GM23338 (cell line): ENCODE data around the gene ZNF587B. TPM values are rescaled to one million over a fixed set of nuclear protein-coding genes. Genes with fewer than 3 reads are reported as not detected.

Source experiments
- ATAC-seq: fragments of 200-7000 bp; cut with Tn5 transposase; 3 replicates; pipeline ENCODE4 v1.9.1; 2020
- DNase-seq: peaks from one replicate; pipeline ENCODE4 v3.0.0-alpha.2; 2015; ENCODE audit warnings: low spot score
- H2AFZ ChIP-seq: fragments of 200-600 bp; sonication (generic); 2 replicates; pipeline ENCODE4 v1.8.0; 2016; ENCODE audit warnings: antibody characterized with exemption, mild to moderate bottlenecking, moderate library complexity
- H3F3A ChIP-seq: fragments of 200-600 bp; sonication (generic); replicated peaks from 2 replicates; pipeline ENCODE4 v1.8.0; 2017; ENCODE audit warnings: antibody characterized with exemption, mixed run types, low read depth
- H3K27ac ChIP-seq: fragments of 200-600 bp; sonication (generic); 2 replicates; pipeline ENCODE4 v1.6.1; 2016; ENCODE audit warnings: low read depth
- H3K27me3 ChIP-seq: fragments of 200-600 bp; sonication (generic); 2 replicates; pipeline ENCODE4 v1.8.0; 2016; ENCODE audit warnings: mild to moderate bottlenecking, mixed run types, moderate library complexity; ENCODE audit not compliant: insufficient read depth
- H3K36me3 ChIP-seq: fragments of 200-600 bp; sonication (generic); 2 replicates; pipeline ENCODE4 v1.8.0; 2016; ENCODE audit warnings: mild to moderate bottlenecking; ENCODE audit not compliant: insufficient read depth
- H3K4me1 ChIP-seq: fragments of 200-600 bp; sonication (generic); 2 replicates; pipeline ENCODE4 v1.8.0; 2016; ENCODE audit warnings: mild to moderate bottlenecking, moderate library complexity; ENCODE audit not compliant: insufficient read depth
- H3K4me2 ChIP-seq: fragments of 200-600 bp; sonication (generic); 2 replicates; pipeline ENCODE4 v1.7.1; 2017; ENCODE audit warnings: mixed run types
- H3K4me3 ChIP-seq: fragments of 200-600 bp; sonication (generic); 2 replicates; pipeline ENCODE4 v1.6.1; 2016; ENCODE audit warnings: mixed run types
- H3K79me2 ChIP-seq: fragments of 200-600 bp; sonication (generic); replicated peaks from 2 replicates; pipeline ENCODE4 v1.8.0; 2017; ENCODE audit warnings: mild to moderate bottlenecking; ENCODE audit not compliant: insufficient read depth
- H3K9me2 ChIP-seq: fragments of 200-600 bp; sonication (generic); 2 replicates; pipeline ENCODE4 v1.8.0; 2017; ENCODE audit not compliant: insufficient read depth
- H4K20me1 ChIP-seq: fragments of 200-600 bp; sonication (generic); replicated peaks from 2 replicates; pipeline ENCODE4 v1.8.0; 2017; ENCODE audit warnings: mild to moderate bottlenecking; ENCODE audit not compliant: insufficient read depth
- H3K27ac Mint-ChIP-seq: 2 replicates; pipeline ENCODE4 v1.8.0; 2020; ENCODE audit warnings: inconsistent platforms, mild to moderate bottlenecking, moderate library complexity, mixed read lengths
- H3K27me3 Mint-ChIP-seq: 3 replicates; pipeline ENCODE4 v1.8.0; 2022; ENCODE audit warnings: low read depth, mild to moderate bottlenecking, moderate library complexity, mixed read lengths, inconsistent platforms; ENCODE audit not compliant: insufficient read depth, poor library complexity
- H3K36me3 Mint-ChIP-seq: 3 replicates; pipeline ENCODE4 v1.8.0; 2021; ENCODE audit warnings: low read depth, mild to moderate bottlenecking, inconsistent platforms, moderate library complexity, mixed read lengths
- H3K4me1 Mint-ChIP-seq: 3 replicates; pipeline ENCODE4 v1.8.0; 2020; ENCODE audit warnings: mild to moderate bottlenecking, inconsistent platforms, mixed read lengths
- H3K4me3 Mint-ChIP-seq: 3 replicates; pipeline ENCODE4 v1.8.0; 2021; ENCODE audit warnings: moderate library complexity, mild to moderate bottlenecking, inconsistent platforms, mixed read lengths
- H3K9me3 Mint-ChIP-seq: 3 replicates; pipeline ENCODE4 v1.8.0; 2020; ENCODE audit warnings: moderate library complexity, mild to moderate bottlenecking, inconsistent platforms, mixed read lengths
- CREB1 ChIP-seq: fragments of 250-450 bp; sonication (Bioruptor Pico); IDR thresholded peaks from 2 replicates; pipeline ENCODE4 v1.5.0; 2020; ENCODE audit warnings: low read depth, mild to moderate bottlenecking, moderate library complexity
- EZH2phosphoT487 ChIP-seq: fragments of 200-600 bp; sonication (generic); IDR thresholded peaks from one replicate; pipeline ENCODE4 v1.8.1; 2018; ENCODE audit warnings: antibody characterized with exemption; ENCODE audit not compliant: unreplicated experiment
- NANOG ChIP-seq: IDR thresholded peaks from 2 replicates; pipeline ENCODE4 v1.6.1; 2016; ENCODE audit warnings: antibody characterized with exemption, borderline replicate concordance
- STAT1 ChIP-seq: IDR thresholded peaks from one replicate; pipeline ENCODE4 v1.6.1; 2016; ENCODE audit warnings: antibody characterized with exemption; ENCODE audit not compliant: unreplicated experiment
- ZNF114 ChIP-seq: fragments of 250-450 bp; sonication (Bioruptor Pico); IDR thresholded peaks from 2 replicates; pipeline ENCODE4 v1.5.0; 2020; ENCODE audit warnings: mild to moderate bottlenecking, moderate library complexity
- polyA plus RNA-seq: library from polyadenylated mRNA; unstranded; fragments of >200 nt; fragmentation: Nextera tagmentation; extraction: Ambion mirVana; gene quantifications from 2 replicates; pipeline ENCODE4 v1.2.1, GENCODE V29; 2016
- total RNA-seq: library from RNA; depleted of rRNA; stranded (reverse); fragments of >200 nt; shearing (Covaris generic); gene quantifications from 2 replicates; pipeline ENCODE4 v1.2.3, GENCODE V29; 2014
- TF ChIP-seq, protein P1 (sequence below): IDR thresholded peaks from one replicate; pipeline ENCODE4 v1.6.1; 2018; ENCODE audit warnings: antibody characterized with exemption; ENCODE audit not compliant: unreplicated experiment
- TF ChIP-seq, protein P2 (sequence below): IDR thresholded peaks from 2 replicates; pipeline ENCODE4 v1.6.1; 2016; ENCODE audit warnings: antibody characterized with exemption
- TF ChIP-seq, protein P3 (sequence below): fragments of 250-450 bp; sonication (Bioruptor Pico); IDR thresholded peaks from 2 replicates; pipeline ENCODE4 v1.5.0; 2020; ENCODE audit warnings: mild to moderate bottlenecking, moderate library complexity

ZNF587B gene
- total and polyA plus RNA-seq, 2 experiments from 2014 or later: 16.6 to 62.0 TPM

DNA sequence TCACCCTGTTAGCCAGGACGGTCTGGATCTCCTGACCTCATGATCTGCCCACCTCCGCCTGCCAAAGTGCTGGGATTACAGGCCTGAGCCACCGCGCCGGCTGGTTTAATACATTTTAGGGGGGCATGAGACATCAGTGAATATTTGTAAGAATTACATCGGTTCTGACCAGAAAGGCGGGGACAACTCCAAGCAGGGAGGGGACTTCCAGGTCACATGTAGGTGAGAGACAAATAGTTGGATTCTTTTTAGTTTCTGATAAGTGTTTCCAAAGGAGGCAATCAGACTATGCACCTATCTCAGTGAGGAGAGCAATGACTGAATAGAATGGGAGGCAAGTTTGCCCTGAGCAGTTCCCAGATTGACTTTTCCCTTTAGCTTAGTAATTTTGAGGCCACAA lies 11.7 kb upstream of the ZNF587B start:
- Mint-ChIP-seq H3K9me3 (no peaks in the 10 kb centered on the region; the same call in 2 of the 3 replicates), H3K27ac (peak overlapping the region; percentile 91), H3K36me3 (peaks cover 35% of the 10 kb centered on the region), H3K4me1 (peaks cover 49% of the 10 kb centered on the region), H3K27me3 (peaks cover 16% of the 10 kb centered on the region), H3K4me3 (peak overlapping the region; percentile 95)
- TF ChIP-seq STAT1: no peak
- TF ChIP-seq, protein P1, sequence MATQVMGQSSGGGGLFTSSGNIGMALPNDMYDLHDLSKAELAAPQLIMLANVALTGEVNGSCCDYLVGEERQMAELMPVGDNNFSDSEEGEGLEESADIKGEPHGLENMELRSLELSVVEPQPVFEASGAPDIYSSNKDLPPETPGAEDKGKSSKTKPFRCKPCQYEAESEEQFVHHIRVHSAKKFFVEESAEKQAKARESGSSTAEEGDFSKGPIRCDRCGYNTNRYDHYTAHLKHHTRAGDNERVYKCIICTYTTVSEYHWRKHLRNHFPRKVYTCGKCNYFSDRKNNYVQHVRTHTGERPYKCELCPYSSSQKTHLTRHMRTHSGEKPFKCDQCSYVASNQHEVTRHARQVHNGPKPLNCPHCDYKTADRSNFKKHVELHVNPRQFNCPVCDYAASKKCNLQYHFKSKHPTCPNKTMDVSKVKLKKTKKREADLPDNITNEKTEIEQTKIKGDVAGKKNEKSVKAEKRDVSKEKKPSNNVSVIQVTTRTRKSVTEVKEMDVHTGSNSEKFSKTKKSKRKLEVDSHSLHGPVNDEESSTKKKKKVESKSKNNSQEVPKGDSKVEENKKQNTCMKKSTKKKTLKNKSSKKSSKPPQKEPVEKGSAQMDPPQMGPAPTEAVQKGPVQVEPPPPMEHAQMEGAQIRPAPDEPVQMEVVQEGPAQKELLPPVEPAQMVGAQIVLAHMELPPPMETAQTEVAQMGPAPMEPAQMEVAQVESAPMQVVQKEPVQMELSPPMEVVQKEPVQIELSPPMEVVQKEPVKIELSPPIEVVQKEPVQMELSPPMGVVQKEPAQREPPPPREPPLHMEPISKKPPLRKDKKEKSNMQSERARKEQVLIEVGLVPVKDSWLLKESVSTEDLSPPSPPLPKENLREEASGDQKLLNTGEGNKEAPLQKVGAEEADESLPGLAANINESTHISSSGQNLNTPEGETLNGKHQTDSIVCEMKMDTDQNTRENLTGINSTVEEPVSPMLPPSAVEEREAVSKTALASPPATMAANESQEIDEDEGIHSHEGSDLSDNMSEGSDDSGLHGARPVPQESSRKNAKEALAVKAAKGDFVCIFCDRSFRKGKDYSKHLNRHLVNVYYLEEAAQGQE: no peak
- TF ChIP-seq NANOG: no peak
- TF ChIP-seq, protein P2, sequence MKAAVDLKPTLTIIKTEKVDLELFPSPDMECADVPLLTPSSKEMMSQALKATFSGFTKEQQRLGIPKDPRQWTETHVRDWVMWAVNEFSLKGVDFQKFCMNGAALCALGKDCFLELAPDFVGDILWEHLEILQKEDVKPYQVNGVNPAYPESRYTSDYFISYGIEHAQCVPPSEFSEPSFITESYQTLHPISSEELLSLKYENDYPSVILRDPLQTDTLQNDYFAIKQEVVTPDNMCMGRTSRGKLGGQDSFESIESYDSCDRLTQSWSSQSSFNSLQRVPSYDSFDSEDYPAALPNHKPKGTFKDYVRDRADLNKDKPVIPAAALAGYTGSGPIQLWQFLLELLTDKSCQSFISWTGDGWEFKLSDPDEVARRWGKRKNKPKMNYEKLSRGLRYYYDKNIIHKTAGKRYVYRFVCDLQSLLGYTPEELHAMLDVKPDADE: no peak
- TF ChIP-seq CREB1 (CRISPR knock-in tag): no peak
- TF ChIP-seq EZH2phosphoT487: no peak
- H3K79me2 ChIP-seq: peaks cover 54% of the 10 kb centered on the region
- no peaks in the 10 kb centered on the region for H3K9me2 ChIP-seq
- peaks cover 21% of the 10 kb centered on the region for H3K4me1 ChIP-seq
- DNase-seq (no peak), ATAC-seq (no peak)
- no peak overlapping the region for H2AFZ ChIP-seq
- peaks cover 32% of the 10 kb centered on the region for H4K20me1 ChIP-seq
- no peaks in the 10 kb centered on the region for H3K27me3 ChIP-seq
- peak overlapping the region; percentile 95; the same call in 1 of the 2 replicates for H3K4me3 ChIP-seq
- peaks cover 6% of the 10 kb centered on the region; the same call in 1 of the 2 replicates for H3F3A ChIP-seq
- H3K36me3 ChIP-seq: peaks cover 3% of the 10 kb centered on the region; the same call in 1 of the 2 replicates
- H3K4me2 ChIP-seq: peak overlapping the region; percentile 86; the same call in 1 of the 2 replicates
- no peak overlapping the region for H3K27ac ChIP-seq

DNA sequence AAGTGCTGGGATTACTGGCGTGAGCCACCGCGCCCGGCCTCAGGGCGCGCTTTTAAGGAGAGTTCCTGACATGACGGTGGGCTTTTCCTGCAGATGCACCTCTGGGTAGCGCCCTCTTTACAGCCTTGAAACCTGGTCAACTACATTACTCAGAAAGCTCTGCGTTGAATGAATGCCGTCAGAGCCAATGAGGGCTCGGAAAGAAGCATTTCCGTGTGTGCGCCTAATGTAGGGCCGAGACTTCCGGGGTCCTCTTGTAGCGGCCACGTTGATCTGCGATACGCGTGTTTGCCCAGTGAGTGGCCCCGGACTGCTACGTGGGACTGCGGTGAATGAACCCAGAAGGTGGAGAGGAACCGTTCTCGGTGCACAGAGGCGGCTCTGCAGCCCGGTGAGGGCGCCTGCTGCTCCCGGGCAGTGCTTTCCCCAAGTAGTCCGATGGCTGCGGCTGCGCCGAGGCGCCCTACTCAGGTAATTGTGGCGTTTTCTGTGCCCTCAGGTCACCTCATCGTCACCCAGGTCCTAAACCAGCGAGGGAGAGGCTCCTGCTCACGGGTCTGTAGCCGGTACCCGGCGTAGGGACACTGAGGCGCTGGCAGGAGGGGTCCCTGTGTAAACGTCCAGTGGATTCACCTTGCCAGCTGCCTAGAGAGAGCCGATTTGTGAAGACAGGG lies 10.5 kb upstream of the ZNF587B start:
- Histone ChIP-seq H3K36me3 (peaks cover 3% of the 10 kb centered on the region; the same call in 1 of the 2 replicates), H3F3A (peaks cover 6% of the 10 kb centered on the region; the same call in 1 of the 2 replicates), H3K4me2 (peak overlapping the region; percentile 86), H3K9me2 (no peaks in the 10 kb centered on the region), H3K4me3 (peak overlapping the region; percentile 95), H4K20me1 (peaks cover 35% of the 10 kb centered on the region), H3K4me1 (peaks cover 31% of the 10 kb centered on the region), H3K27me3 (no peaks in the 10 kb centered on the region), H2AFZ (no peak overlapping the region), H3K79me2 (peaks cover 56% of the 10 kb centered on the region), H3K27ac (peak overlapping the region; percentile 60)
- H3K4me3 Mint-ChIP-seq: peak overlapping the region; percentile 95
- peaks cover 40% of the 10 kb centered on the region for H3K36me3 Mint-ChIP-seq
- ATAC-seq: peak; percentile 84
- peaks cover 13% of the 10 kb centered on the region for H3K27me3 Mint-ChIP-seq
- DNase-seq: peak; percentile 98
- peaks cover 51% of the 10 kb centered on the region for H3K4me1 Mint-ChIP-seq
- H3K27ac Mint-ChIP-seq: peak overlapping the region; percentile 94
- no peaks in the 10 kb centered on the region; the same call in 2 of the 3 replicates for H3K9me3 Mint-ChIP-seq
- TF ChIP-seq, protein P3, sequence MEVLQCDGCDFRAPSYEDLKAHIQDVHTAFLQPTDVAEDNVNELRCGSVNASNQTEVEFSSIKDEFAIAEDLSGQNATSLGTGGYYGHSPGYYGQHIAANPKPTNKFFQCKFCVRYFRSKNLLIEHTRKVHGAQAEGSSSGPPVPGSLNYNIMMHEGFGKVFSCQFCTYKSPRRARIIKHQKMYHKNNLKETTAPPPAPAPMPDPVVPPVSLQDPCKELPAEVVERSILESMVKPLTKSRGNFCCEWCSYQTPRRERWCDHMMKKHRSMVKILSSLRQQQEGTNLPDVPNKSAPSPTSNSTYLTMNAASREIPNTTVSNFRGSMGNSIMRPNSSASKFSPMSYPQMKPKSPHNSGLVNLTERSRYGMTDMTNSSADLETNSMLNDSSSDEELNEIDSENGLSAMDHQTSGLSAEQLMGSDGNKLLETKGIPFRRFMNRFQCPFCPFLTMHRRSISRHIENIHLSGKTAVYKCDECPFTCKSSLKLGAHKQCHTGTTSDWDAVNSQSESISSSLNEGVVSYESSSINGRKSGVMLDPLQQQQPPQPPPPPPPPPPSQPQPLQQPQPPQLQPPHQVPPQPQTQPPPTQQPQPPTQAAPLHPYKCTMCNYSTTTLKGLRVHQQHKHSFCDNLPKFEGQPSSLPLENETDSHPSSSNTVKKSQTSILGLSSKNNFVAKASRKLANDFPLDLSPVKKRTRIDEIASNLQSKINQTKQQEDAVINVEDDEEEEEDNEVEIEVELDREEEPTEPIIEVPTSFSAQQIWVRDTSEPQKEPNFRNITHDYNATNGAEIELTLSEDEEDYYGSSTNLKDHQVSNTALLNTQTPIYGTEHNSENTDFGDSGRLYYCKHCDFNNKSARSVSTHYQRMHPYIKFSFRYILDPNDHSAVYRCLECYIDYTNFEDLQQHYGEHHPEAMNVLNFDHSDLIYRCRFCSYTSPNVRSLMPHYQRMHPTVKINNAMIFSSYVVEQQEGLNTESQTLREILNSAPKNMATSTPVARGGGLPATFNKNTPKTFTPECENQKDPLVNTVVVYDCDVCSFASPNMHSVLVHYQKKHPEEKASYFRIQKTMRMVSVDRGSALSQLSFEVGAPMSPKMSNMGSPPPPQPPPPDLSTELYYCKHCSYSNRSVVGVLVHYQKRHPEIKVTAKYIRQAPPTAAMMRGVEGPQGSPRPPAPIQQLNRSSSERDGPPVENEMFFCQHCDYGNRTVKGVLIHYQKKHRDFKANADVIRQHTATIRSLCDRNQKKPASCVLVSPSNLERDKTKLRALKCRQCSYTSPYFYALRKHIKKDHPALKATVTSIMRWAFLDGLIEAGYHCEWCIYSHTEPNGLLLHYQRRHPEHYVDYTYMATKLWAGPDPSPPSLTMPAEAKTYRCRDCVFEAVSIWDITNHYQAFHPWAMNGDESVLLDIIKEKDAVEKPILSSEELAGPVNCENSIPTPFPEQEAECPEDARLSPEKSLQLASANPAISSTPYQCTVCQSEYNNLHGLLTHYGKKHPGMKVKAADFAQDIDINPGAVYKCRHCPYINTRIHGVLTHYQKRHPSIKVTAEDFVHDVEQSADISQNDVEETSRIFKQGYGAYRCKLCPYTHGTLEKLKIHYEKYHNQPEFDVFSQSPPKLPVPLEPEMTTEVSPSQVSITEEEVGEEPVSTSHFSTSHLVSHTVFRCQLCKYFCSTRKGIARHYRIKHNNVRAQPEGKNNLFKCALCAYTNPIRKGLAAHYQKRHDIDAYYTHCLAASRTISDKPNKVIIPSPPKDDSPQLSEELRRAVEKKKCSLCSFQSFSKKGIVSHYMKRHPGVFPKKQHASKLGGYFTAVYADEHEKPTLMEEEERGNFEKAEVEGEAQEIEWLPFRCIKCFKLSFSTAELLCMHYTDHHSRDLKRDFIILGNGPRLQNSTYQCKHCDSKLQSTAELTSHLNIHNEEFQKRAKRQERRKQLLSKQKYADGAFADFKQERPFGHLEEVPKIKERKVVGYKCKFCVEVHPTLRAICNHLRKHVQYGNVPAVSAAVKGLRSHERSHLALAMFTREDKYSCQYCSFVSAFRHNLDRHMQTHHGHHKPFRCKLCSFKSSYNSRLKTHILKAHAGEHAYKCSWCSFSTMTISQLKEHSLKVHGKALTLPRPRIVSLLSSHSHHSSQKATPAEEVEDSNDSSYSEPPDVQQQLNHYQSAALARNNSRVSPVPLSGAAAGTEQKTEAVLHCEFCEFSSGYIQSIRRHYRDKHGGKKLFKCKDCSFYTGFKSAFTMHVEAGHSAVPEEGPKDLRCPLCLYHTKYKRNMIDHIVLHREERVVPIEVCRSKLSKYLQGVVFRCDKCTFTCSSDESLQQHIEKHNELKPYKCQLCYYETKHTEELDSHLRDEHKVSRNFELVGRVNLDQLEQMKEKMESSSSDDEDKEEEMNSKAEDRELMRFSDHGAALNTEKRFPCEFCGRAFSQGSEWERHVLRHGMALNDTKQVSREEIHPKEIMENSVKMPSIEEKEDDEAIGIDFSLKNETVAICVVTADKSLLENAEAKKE (CRISPR knock-in tag): no peak
- no peak for TF ChIP-seq NANOG
- no peak for TF ChIP-seq STAT1
- no peak for TF ChIP-seq ZNF114 (CRISPR knock-in tag)
- TF ChIP-seq EZH2phosphoT487: no peak
